NCI-H69 (cell line): ENCODE results near the gene DGAT2.
"Not testable (repeated sequence)": the region's sequence is repeated elsewhere in the genome, so short reads cannot be mapped to it uniquely, and the experiment has no call there.

ENCODE experiments used
- DNase-seq: peaks from one replicate; lab custom pipeline; 2025; lab: John Stamatoyannopoulos, UW

The DGAT2 gene

DNA sequence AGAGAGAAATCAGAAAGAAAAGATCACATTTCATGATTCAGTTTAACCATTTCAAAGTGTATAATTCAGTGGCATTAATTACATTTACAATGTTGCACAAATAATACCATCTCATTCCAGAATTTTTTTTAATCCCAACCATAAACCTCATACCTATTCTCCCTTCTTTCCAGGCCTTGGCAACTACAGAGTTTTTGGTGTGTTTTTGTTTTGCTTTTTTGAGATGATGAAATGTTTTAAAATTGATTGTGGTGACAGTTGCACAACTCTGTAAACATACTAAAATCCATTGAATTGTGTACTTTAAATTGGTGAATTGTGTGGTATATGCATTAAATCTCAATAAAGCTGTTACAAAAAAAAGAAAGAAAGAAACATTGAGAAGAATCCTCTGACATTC is 13.6 kb upstream of the DGAT2 start:
- not testable (repeated sequence) for DNase-seq

- no peak for DNase-seq
Measured at GRCh38 chr11:75757651-75758050, 10.9 kb upstream of the DGAT2 start.

DNA sequence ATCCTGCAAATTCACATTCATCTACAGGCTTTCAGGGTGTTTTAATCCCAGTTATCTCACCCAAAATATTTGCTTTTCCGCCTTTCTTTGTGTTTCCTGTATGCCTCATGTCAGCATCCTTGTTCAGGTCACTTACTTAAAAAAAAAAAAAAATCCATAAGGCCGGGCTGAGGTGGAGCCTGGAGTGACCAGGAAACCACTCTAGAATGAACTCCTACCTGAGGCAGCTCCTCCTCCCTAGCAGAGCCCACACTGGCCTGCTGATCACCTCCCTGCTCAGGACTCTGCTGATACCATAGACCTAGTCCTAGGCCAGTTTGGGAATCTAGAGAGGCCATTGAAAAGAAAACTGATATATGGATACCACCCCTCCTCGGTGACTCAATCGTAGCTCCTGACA is 8.7 kb upstream of the DGAT2 start:
- DNase-seq: peak; percentile 31

GRCh38 chr11:75760243-75760642 is 8.3 kb upstream of the DGAT2 start:
- no peak for DNase-seq

- DNase-seq: no peak
Measured at GRCh38 chr11:75760710-75761493, 7.7 kb upstream of the DGAT2 start.

DNA sequence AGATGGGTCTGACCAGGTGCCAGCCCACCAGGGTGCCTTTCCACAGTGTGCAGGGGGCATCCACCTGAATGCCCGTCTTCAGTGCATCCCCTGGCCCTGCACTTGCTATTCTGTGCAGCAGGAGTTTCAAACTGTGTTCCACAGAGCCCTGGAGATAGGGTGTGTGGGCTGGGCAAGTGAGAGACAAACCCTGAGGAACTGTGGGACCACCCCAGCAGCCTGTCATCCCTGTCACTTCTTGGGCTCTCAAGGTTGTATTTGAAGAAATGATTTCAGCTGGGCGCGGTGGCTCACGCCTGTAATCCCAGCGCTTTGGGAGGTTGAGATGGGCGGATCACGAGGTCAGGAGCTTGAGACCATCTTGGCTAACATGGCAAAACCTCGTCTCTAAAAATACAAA is 6.4 kb upstream of the DGAT2 start:
- DNase-seq: no peak

- DNase-seq: no peak
Measured at GRCh38 chr11:75762885-75763284, 5.7 kb upstream of the DGAT2 start.

- no peak for DNase-seq
Measured at GRCh38 chr11:75763846-75764245, 4.7 kb upstream of the DGAT2 start.

- no peak for DNase-seq
Measured at GRCh38 chr11:75765116-75765515, 3.5 kb upstream of the DGAT2 start.

GRCh38 chr11:75766443-75767227 is 1.9 kb upstream of the DGAT2 start:
- DNase-seq: no peak

DNA sequence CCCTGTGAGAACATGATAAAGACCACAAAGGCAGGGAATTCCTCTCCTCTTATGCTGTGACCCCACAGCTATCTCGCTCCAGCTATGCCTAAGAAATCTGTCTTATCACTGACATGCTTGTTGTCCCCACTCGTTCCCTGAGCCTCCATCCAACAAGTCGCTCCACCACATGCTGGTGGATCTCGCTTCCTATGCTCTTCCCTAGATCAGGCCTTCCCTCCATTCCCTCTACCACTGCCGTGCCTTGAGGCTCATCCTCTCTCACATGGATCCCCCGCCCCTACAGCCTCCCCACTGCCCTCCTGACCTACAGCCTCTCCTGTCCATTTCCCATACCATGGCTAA is 1.4 kb upstream of the DGAT2 start:
- DNase-seq: no peak

DNA sequence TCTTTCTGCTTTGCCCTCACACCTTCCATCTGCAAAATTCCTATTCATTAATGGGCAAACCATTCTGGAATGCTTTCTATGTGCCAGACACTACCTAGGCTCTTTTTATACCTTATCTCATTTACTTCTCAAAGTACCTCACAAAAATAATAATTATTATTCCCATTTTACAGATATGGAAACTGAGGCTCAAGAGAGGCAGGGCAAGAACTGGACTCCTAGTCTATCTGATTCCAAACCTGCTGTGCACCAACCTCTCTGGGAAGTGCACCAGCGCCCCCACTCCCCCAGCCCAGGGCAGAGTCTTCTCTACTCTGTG is 826 bp upstream of the DGAT2 start:
- DNase-seq: no peak

GRCh38 chr11:75768909-75769771 is 562 bp downstream of the DGAT2 start:
- DNase-seq: peak; percentile 76

DNA sequence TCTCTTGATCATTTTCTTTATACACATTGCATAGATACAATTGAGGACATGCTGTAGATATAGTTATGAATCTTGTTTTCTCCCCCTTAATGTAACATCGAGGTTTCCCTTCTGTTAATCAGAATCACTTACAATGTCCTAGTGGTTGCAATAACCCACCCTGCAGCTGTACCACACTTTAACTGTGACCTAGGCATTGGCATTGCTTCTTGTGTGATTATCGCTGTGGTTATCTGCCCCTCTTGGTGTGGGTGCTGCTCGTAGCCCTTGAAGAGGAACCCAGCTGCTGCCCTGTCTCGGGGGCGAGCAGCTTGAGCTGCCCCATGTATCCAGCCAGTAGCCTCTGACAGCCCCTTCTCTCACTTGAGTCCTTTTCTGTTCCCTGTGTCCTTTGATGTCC is 1.5 kb downstream of the DGAT2 start:
- peak; percentile 15 for DNase-seq

- no peak for DNase-seq
Measured at GRCh38 chr11:75771646-75772410, 3.2 kb downstream of the DGAT2 start.

GRCh38 chr11:75773595-75774353 is 5.2 kb downstream of the DGAT2 start:
- DNase-seq: no peak

DNA sequence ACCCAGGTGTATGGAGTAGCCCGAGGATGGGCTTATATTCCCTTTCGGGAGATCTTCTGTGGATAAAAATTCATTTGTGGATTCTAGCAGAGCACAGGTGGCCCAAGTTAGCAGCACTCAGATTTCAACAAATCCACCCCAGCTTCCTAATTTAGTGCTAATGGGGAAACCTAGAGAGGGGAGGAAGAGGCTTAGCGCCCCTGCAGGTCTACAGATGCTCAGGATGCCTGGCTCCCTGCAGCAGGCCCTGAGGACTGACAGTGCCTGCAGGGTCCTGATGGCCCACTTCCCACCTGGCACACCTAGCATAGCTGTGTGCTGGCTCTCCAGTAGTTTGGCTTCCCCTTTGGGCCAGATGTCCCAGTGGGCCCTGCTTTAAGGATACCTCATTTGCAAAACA is 6.5 kb downstream of the DGAT2 start:
- no peak for DNase-seq

DNA sequence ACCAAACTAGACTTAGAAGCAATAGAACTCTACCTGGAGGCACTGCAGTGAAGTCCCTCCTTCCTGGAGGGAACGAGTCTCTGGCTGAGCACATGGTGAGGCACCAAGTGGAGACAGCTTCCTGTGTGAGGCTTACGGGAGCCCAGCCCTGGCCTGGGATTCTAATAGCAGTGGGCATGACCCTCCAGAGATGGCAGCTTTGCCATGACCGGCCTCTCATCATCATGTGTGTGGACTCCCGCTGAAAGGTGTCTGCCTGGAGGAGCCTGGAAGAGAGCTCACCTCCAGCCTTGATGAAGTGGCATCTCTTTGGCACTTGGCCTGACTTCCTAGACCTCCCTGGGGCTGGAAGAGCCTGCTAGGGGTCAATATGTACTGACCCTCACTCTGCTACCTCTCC is 8.0 kb downstream of the DGAT2 start:
- DNase-seq: no peak

GRCh38 chr11:75777461-75778110 is 9.0 kb downstream of the DGAT2 start:
- no peak for DNase-seq

DNA sequence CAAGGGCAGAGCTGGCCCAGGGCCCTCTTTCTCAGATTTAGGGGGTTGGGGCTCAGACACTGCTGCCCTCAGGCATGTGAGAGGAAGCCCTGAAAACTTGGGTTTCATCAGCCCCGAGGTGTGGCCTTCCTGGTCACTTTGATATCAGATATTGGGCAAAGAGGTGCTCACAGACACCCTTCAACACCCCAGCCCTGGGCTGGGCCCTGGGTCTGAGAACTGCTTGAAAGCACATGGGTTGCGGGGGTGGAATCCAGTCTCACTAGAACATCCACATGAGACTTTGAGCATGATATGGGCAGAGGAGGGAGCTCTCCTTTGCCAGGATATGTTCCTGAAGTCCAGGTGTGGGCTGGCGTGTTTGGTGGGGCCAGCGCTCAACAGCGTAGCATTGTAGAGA is 10.4 kb downstream of the DGAT2 start:
- no peak for DNase-seq

- no peak for DNase-seq
Measured at GRCh38 chr11:75779960-75780359, 11.4 kb downstream of the DGAT2 start.
